Muscle of back (tissue), 11 donors: ENCODE data around the gene ATG2B. TPM values are rescaled to one million over a fixed set of nuclear protein-coding genes. Genes with fewer than 3 reads are reported as not detected.
"Not testable (repeated sequence)": the region's sequence is repeated elsewhere in the genome, so short reads cannot be mapped to it uniquely, and the experiment has no call there.

Experiments
- DNase-seq, 3 donors: peaks; one replicate each; pipeline versions ENCODE4 v3.0.0 to v3.0.0-alpha.2; 2013
- polyA plus RNA-seq, 10 donors: library from polyadenylated mRNA; unstranded; fragments of 120-200 nt; gene quantifications; one replicate each; pipeline ENCODE4 v1.2.1, GENCODE V29; 2013; ENCODE audit not compliant: insufficient read length in 10 of 10

Gene ATG2B
- polyA plus RNA-seq, 10 donors: 12.9 to 23.6 (median 17.1) TPM

GRCh38 chr14:96383445-96383844 is 20.3 kb upstream of the ATG2B start:
- DNase-seq: no peak

- DNase-seq: no peak
Observed at GRCh38 chr14:96380735-96381134, 17.6 kb upstream of the ATG2B start.

GRCh38 chr14:96376093-96376492 is 13.0 kb upstream of the ATG2B start:
- DNase-seq: no peak

GRCh38 chr14:96373538-96373937 is 10.4 kb upstream of the ATG2B start:
- no peak for DNase-seq

- no peak for DNase-seq
Observed at GRCh38 chr14:96370528-96370927, 7.4 kb upstream of the ATG2B start.

GRCh38 chr14:96368534-96368933 is 5.4 kb upstream of the ATG2B start:
- DNase-seq: no peak

- no peak for DNase-seq
Observed at GRCh38 chr14:96364962-96365361, 1.8 kb upstream of the ATG2B start.

- peak in 2 of 3 donors; percentile 7 to 14 for DNase-seq
Observed at GRCh38 chr14:96363751-96364336, 703 bp upstream of the ATG2B start.

GRCh38 chr14:96362071-96362964 is 823 bp downstream of the ATG2B start:
- DNase-seq: peak; percentile 15 to 76 (median 47)

GRCh38 chr14:96359959-96360358 is 3.2 kb downstream of the ATG2B start:
- DNase-seq: no peak

- DNase-seq: no peak
Observed at GRCh38 chr14:96357216-96357615, 5.9 kb downstream of the ATG2B start.

- no peak for DNase-seq
Observed at GRCh38 chr14:96354246-96354645, 8.9 kb downstream of the ATG2B start.

- no peak for DNase-seq
Observed at GRCh38 chr14:96352708-96353107, 10.4 kb downstream of the ATG2B start.

- DNase-seq: no peak
Observed at GRCh38 chr14:96351986-96352385, 11.2 kb downstream of the ATG2B start.

- no peak for DNase-seq
Observed at GRCh38 chr14:96349286-96350075, 13.7 kb downstream of the ATG2B start.

GRCh38 chr14:96347957-96348356 is 15.2 kb downstream of the ATG2B start:
- not testable (repeated sequence) for DNase-seq

- DNase-seq: no peak
Observed at GRCh38 chr14:96345669-96346068, 17.5 kb downstream of the ATG2B start.

GRCh38 chr14:96341323-96341722 is 21.8 kb downstream of the ATG2B start:
- DNase-seq: no peak

- DNase-seq: no peak
Observed at GRCh38 chr14:96338551-96338950, 24.6 kb downstream of the ATG2B start.

- no peak for DNase-seq
Observed at GRCh38 chr14:96324219-96324618, 38.9 kb downstream of the ATG2B start.

- no peak for DNase-seq
Observed at GRCh38 chr14:96320605-96321004, 42.5 kb downstream of the ATG2B start.

- no peak for DNase-seq
Observed at GRCh38 chr14:96318836-96319235, 44.3 kb downstream of the ATG2B start.

GRCh38 chr14:96316087-96316486 is 47.1 kb downstream of the ATG2B start:
- no peak for DNase-seq
